HEK293 (cell line): ENCODE measurements around the gene FTH1.
A peak's percentile ranks its signal among the peaks of the same experiment; 100 is the strongest.

ENCODE experiments used
- CTCF ChIA-PET: fragments of 350-600 bp; formaldehyde crosslinking; extraction: SDS; loops from one replicate; lab custom pipeline; 2021; ENCODE audit warnings: antibody characterized with exemption; lab: Yijun Ruan, JAX
- POLR2A ChIA-PET: fragments of 300-600 bp; formaldehyde crosslinking; extraction: SDS; loops from one replicate; lab custom pipeline; 2020; ENCODE audit warnings: antibody characterized with exemption, inconsistent platforms; lab: Yijun Ruan, JAX
- H3K27ac ChIP-seq: fragments of 200-500 bp; sonication (Bioruptor generic); 2 replicates; pipeline ENCODE4 v1.5.1; 2014; ENCODE audit warnings: low read depth, low read length, control low read depth, inconsistent platforms; ENCODE audit errors: extremely low read depth
- H3K36me3 ChIP-seq, 2 experiments: fragments of 200-500 bp in 1 of 2; sonication (Bioruptor generic) in 1 of 2; 1 replicate in 1 of 2; 2 replicates in 1 of 2; pipeline ENCODE4 v1.5.1; 2014 to 2017; ENCODE audit warnings: inconsistent platforms in 2 of 2, low read length in 2 of 2; ENCODE audit not compliant: control insufficient read depth in 2 of 2, insufficient read depth in 1 of 2
- H3K4me1 ChIP-seq: fragments of 200-500 bp; sonication (Bioruptor generic); 2 replicates; pipeline ENCODE4 v1.5.1; 2014; ENCODE audit warnings: mild to moderate bottlenecking, low read length, inconsistent platforms; ENCODE audit not compliant: control insufficient read depth, insufficient read depth
- H3K4me3 ChIP-seq: 2 replicates; pipeline ENCODE4 v1.5.1; 2011; ENCODE audit warnings: low read depth, mild to moderate bottlenecking, control low read depth, low read length, moderate library complexity
- H3K9me3 ChIP-seq: fragments of 200-500 bp; sonication (Bioruptor generic); 2 replicates; pipeline ENCODE4 v1.5.1; 2014; ENCODE audit warnings: low read depth, low read length, inconsistent platforms; ENCODE audit not compliant: control insufficient read depth, insufficient read depth
- EGR2 ChIP-seq: fragments of 450-650 bp; formaldehyde crosslinking; IDR thresholded peaks from 2 replicates; pipeline ENCODE4 v1.5.1; 2016; ENCODE audit warnings: low read depth, missing biosample characterization, missing genetic modification characterization
- HOXD13 ChIP-seq: sonication (generic); formaldehyde crosslinking; IDR thresholded peaks from 2 replicates; pipeline ENCODE4 v1.8.0; 2022; ENCODE audit warnings: missing genetic modification reagents, borderline replicate concordance
- PRDM1 ChIP-seq: fragments of 450-650 bp; formaldehyde crosslinking; IDR thresholded peaks from 2 replicates; pipeline ENCODE4; 2016; ENCODE audit warnings: missing biosample characterization, missing genetic modification characterization
- RBAK ChIP-seq: fragments of 450-650 bp; formaldehyde crosslinking; IDR thresholded peaks from 2 replicates; pipeline ENCODE4 v1.5.1; 2016; ENCODE audit warnings: missing biosample characterization, missing genetic modification characterization
- SALL2 ChIP-seq: fragments of 450-650 bp; formaldehyde crosslinking; IDR thresholded peaks from 2 replicates; pipeline ENCODE4 v1.5.0; 2017; ENCODE audit warnings: missing biosample characterization, mild to moderate bottlenecking, missing genetic modification characterization, borderline replicate concordance
- WT1 ChIP-seq: fragments of 450-650 bp; formaldehyde crosslinking; IDR thresholded peaks from 2 replicates; pipeline ENCODE4 v1.5.1; 2016; ENCODE audit warnings: missing biosample characterization, missing genetic modification characterization
- ZEB2 ChIP-seq: fragments of 450-650 bp; formaldehyde crosslinking; IDR thresholded peaks from 2 replicates; pipeline ENCODE4 v1.5.1; 2016; ENCODE audit warnings: missing biosample characterization, missing genetic modification characterization
- ZFP41 ChIP-seq: fragments of 450-650 bp; formaldehyde crosslinking; IDR thresholded peaks from 2 replicates; pipeline ENCODE4 v1.5.1; 2016; ENCODE audit warnings: missing biosample characterization, missing genetic modification characterization, borderline replicate concordance
- ZNF112 ChIP-seq: fragments of 450-650 bp; formaldehyde crosslinking; IDR thresholded peaks from 2 replicates; pipeline ENCODE4 v1.5.0; 2017; ENCODE audit warnings: missing biosample characterization, missing genetic modification characterization
- ZNF121 ChIP-seq: fragments of 450-650 bp; formaldehyde crosslinking; IDR thresholded peaks from 2 replicates; pipeline ENCODE4 v1.5.1; 2016; ENCODE audit warnings: missing biosample characterization, missing genetic modification characterization
- ZNF157 ChIP-seq: fragments of 450-650 bp; formaldehyde crosslinking; IDR thresholded peaks from 2 replicates; pipeline ENCODE4 v1.5.1; 2016; ENCODE audit warnings: missing biosample characterization, missing genetic modification characterization
- ZNF16 ChIP-seq: fragments of 450-650 bp; formaldehyde crosslinking; IDR thresholded peaks from 2 replicates; pipeline ENCODE4 v1.5.1; 2016; ENCODE audit warnings: low read depth, missing biosample characterization, missing genetic modification characterization
- ZNF202 ChIP-seq: fragments of 450-650 bp; formaldehyde crosslinking; IDR thresholded peaks from 2 replicates; pipeline ENCODE4 v1.5.1; 2016; ENCODE audit warnings: missing biosample characterization, missing genetic modification characterization, borderline replicate concordance
- ZNF223 ChIP-seq: fragments of 450-650 bp; formaldehyde crosslinking; IDR thresholded peaks from 2 replicates; pipeline ENCODE4 v1.5.1; 2016; ENCODE audit warnings: missing biosample characterization, missing genetic modification characterization
- ZNF239 ChIP-seq: fragments of 450-650 bp; formaldehyde crosslinking; IDR thresholded peaks from 2 replicates; pipeline ENCODE4 v1.5.1; 2016; ENCODE audit warnings: missing biosample characterization, missing genetic modification characterization
- ZNF248 ChIP-seq: fragments of 450-650 bp; formaldehyde crosslinking; IDR thresholded peaks from 2 replicates; pipeline ENCODE4 v1.5.1; 2017; ENCODE audit warnings: missing biosample characterization, missing genetic modification characterization
- ZNF274 ChIP-seq, 2 experiments: fragments of 200-500 bp in 1 of 2; fragments of 450-650 bp in 1 of 2; sonication (Bioruptor generic) in 1 of 2; formaldehyde crosslinking in 1 of 2; IDR thresholded peaks; 2 replicates each; pipeline versions ENCODE4 v1.5.1 to v1.6.1; 2014 to 2016; ENCODE audit warnings: borderline replicate concordance in 1 of 2, inconsistent platforms in 1 of 2, low read length in 1 of 2, missing biosample characterization in 1 of 2, missing genetic modification characterization in 1 of 2
- ZNF302 ChIP-seq: fragments of 450-650 bp; formaldehyde crosslinking; IDR thresholded peaks from 2 replicates; pipeline ENCODE4 v1.5.1; 2016; ENCODE audit warnings: missing biosample characterization, missing genetic modification characterization, low read depth
- ZNF335 ChIP-seq: fragments of 450-650 bp; formaldehyde crosslinking; conservative IDR thresholded peaks from 2 replicates; pipeline ENCODE4 v1.5.1; 2016; ENCODE audit warnings: missing biosample characterization, missing genetic modification characterization
- ZNF391 ChIP-seq: fragments of 450-650 bp; formaldehyde crosslinking; IDR thresholded peaks from 2 replicates; pipeline ENCODE4 v1.5.1; 2016; ENCODE audit warnings: low read depth, missing biosample characterization, missing genetic modification characterization, borderline replicate concordance
- ZNF404 ChIP-seq: fragments of 450-650 bp; formaldehyde crosslinking; IDR thresholded peaks from 2 replicates; pipeline ENCODE4 v1.5.1; 2017; ENCODE audit warnings: missing biosample characterization, missing genetic modification characterization
- ZNF514 ChIP-seq: fragments of 450-650 bp; formaldehyde crosslinking; IDR thresholded peaks from 2 replicates; pipeline ENCODE4 v1.5.1; 2016; ENCODE audit warnings: missing biosample characterization, missing genetic modification characterization
- ZNF585B ChIP-seq: fragments of 450-650 bp; formaldehyde crosslinking; IDR thresholded peaks from 2 replicates; pipeline ENCODE4 v1.5.1; 2016; ENCODE audit warnings: missing biosample characterization, missing genetic modification characterization
- ZSCAN16 ChIP-seq: fragments of 450-650 bp; formaldehyde crosslinking; IDR thresholded peaks from 2 replicates; pipeline ENCODE4 v1.5.1; 2016; ENCODE audit warnings: missing biosample characterization, missing genetic modification characterization
- TF ChIP-seq, protein P1 (sequence below): fragments of 450-650 bp; formaldehyde crosslinking; IDR thresholded peaks from 2 replicates; pipeline ENCODE4 v1.5.1; 2017; ENCODE audit warnings: missing biosample characterization, missing genetic modification characterization
- TF ChIP-seq, protein P2 (sequence below): fragments of 450-650 bp; formaldehyde crosslinking; IDR thresholded peaks from 2 replicates; pipeline ENCODE4 v1.5.1; 2017; ENCODE audit warnings: missing biosample characterization, missing genetic modification characterization
- TF ChIP-seq, protein P3 (sequence below): fragments of 450-650 bp; formaldehyde crosslinking; IDR thresholded peaks from 2 replicates; pipeline ENCODE4 v1.5.1; 2016; ENCODE audit warnings: missing biosample characterization, missing genetic modification characterization
- TF ChIP-seq, protein P4 (sequence below): fragments of 450-650 bp; formaldehyde crosslinking; IDR thresholded peaks from 2 replicates; pipeline ENCODE4 v1.5.1; 2016; ENCODE audit warnings: missing biosample characterization, missing genetic modification characterization
- TF ChIP-seq, protein P5 (sequence below): fragments of 450-650 bp; formaldehyde crosslinking; IDR thresholded peaks from 2 replicates; pipeline ENCODE4 v1.5.1; 2017; ENCODE audit warnings: missing biosample characterization, missing genetic modification characterization

The FTH1 gene

DNA sequence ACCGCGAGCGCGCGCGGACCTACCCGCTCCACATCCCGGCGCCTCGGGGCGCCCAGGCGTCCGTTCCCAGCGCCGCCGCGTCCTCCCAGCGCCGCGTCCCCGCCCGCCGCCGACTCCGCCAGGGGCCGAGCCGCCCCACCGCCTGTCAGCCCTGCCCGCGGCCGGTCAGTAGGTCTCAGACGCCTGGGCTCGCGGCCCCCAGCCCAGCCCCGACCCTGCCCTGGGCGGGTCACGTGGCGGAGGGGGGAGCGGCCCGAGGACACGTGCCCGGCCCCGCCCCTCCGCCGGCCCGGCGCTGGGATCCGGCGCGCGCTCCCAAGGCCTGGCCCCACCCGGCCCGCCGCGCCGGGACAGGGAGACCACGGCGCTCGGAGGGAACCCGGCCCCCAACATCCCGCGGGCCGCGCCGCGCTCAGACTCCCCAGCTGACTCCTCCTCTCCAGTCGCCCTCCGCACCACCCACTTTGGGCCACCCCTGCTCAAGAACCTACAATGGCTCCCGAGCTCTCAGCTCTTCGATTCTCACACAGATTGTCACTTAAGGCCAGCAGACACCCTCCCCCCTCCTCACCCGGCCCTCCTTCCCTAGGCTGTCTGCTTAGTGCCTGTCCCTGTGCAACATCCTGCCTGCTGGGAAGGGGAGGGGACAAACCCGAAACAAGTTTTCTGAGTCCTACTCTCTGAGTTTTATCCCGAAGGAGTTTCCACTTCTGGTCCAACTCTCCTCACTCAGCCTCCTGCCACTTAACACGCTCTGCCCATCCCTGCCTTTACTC, 49.9 kb downstream of the FTH1 start, which contains the start of gene RAB3IL1:
Gene RAB3IL1, minus strand, starts transcription at position 233 of the 776 bp plus-strand sequence. Its CDS starts 199 bp downstream, at position 34.
- no peaks in the 10 kb centered on the region for H3K4me1 ChIP-seq
- no peaks in the 10 kb centered on the region for H3K9me3 ChIP-seq
- H3K36me3 ChIP-seq = no peaks in the 10 kb centered on the region
- POLR2A ChIA-PET = interaction anchor here (0.6 kb wide), 1 partner anchor 555 kb away, joined by 4 read pairs; no protein-coding TSS in a partner anchor
- no peak within 1 kb of the TSS for H3K27ac ChIP-seq
- H3K4me3 ChIP-seq = peak within 1 kb of the TSS; percentile 35
- CTCF ChIA-PET = interaction anchor here (0.9 to 1.7 kb wide), 4 partner anchors 16 to 136 kb away, joined by 3 to 8 read pairs (median 4); partner anchors contain the start of gene BEST1
- TF ChIP-seq ZNF202 (tag by site-specific recombination) = no peak
- no peak for TF ChIP-seq ZNF248 (tag by site-specific recombination)
- no peak for TF ChIP-seq ZNF585B
- TF ChIP-seq, protein P1, sequence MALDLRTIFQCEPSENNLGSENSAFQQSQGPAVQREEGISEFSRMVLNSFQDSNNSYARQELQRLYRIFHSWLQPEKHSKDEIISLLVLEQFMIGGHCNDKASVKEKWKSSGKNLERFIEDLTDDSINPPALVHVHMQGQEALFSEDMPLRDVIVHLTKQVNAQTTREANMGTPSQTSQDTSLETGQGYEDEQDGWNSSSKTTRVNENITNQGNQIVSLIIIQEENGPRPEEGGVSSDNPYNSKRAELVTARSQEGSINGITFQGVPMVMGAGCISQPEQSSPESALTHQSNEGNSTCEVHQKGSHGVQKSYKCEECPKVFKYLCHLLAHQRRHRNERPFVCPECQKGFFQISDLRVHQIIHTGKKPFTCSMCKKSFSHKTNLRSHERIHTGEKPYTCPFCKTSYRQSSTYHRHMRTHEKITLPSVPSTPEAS (tag by site-specific recombination) = no peak
- 0 out of 2 replicates have a peak, but pooled peaks have one; percentile 14 for TF ChIP-seq EGR2 (tag by site-specific recombination)
- peak; percentile 99 for TF ChIP-seq ZNF16
- no peak for TF ChIP-seq ZNF302
- TF ChIP-seq ZSCAN16 = no peak
- no peak for TF ChIP-seq SALL2 (tag by site-specific recombination)
- TF ChIP-seq, protein P2, sequence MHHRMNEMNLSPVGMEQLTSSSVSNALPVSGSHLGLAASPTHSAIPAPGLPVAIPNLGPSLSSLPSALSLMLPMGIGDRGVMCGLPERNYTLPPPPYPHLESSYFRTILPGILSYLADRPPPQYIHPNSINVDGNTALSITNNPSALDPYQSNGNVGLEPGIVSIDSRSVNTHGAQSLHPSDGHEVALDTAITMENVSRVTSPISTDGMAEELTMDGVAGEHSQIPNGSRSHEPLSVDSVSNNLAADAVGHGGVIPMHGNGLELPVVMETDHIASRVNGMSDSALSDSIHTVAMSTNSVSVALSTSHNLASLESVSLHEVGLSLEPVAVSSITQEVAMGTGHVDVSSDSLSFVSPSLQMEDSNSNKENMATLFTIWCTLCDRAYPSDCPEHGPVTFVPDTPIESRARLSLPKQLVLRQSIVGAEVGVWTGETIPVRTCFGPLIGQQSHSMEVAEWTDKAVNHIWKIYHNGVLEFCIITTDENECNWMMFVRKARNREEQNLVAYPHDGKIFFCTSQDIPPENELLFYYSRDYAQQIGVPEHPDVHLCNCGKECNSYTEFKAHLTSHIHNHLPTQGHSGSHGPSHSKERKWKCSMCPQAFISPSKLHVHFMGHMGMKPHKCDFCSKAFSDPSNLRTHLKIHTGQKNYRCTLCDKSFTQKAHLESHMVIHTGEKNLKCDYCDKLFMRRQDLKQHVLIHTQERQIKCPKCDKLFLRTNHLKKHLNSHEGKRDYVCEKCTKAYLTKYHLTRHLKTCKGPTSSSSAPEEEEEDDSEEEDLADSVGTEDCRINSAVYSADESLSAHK (tag by site-specific recombination) = no peak
- TF ChIP-seq, protein P3, sequence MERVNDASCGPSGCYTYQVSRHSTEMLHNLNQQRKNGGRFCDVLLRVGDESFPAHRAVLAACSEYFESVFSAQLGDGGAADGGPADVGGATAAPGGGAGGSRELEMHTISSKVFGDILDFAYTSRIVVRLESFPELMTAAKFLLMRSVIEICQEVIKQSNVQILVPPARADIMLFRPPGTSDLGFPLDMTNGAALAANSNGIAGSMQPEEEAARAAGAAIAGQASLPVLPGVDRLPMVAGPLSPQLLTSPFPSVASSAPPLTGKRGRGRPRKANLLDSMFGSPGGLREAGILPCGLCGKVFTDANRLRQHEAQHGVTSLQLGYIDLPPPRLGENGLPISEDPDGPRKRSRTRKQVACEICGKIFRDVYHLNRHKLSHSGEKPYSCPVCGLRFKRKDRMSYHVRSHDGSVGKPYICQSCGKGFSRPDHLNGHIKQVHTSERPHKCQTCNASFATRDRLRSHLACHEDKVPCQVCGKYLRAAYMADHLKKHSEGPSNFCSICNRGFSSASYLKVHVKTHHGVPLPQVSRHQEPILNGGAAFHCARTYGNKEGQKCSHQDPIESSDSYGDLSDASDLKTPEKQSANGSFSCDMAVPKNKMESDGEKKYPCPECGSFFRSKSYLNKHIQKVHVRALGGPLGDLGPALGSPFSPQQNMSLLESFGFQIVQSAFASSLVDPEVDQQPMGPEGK (tag by site-specific recombination) = peak; percentile 70
- TF ChIP-seq ZEB2 (tag by site-specific recombination) = no peak
- no peak for TF ChIP-seq PRDM1
- peak; percentile 18; the same call in 1 of the 2 replicates for TF ChIP-seq WT1 (tag by site-specific recombination)
- TF ChIP-seq ZNF112 (tag by site-specific recombination) = no peak
- TF ChIP-seq, protein P4, sequence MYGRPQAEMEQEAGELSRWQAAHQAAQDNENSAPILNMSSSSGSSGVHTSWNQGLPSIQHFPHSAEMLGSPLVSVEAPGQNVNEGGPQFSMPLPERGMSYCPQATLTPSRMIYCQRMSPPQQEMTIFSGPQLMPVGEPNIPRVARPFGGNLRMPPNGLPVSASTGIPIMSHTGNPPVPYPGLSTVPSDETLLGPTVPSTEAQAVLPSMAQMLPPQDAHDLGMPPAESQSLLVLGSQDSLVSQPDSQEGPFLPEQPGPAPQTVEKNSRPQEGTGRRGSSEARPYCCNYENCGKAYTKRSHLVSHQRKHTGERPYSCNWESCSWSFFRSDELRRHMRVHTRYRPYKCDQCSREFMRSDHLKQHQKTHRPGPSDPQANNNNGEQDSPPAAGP (tag by site-specific recombination) = peak; percentile 72; the same call in 1 of the 2 replicates
- TF ChIP-seq ZNF274 (IDR thresholded peaks at IDR 0.05; ENCODE audit: low read length) = no peak
- TF ChIP-seq ZNF274 (tag by site-specific recombination; IDR thresholded peaks at IDR 0.05; ENCODE audit: borderline replicate concordance) = no peak
- TF ChIP-seq ZNF391 (tag by site-specific recombination) = peak; percentile 45; the same call in 1 of the 2 replicates
- TF ChIP-seq ZNF121 (tag by site-specific recombination) = no peak
- TF ChIP-seq ZNF335 (tag by site-specific recombination) = peak; percentile 97
- TF ChIP-seq ZNF157 = no peak
- TF ChIP-seq ZNF404 = no peak
- TF ChIP-seq, protein P5, sequence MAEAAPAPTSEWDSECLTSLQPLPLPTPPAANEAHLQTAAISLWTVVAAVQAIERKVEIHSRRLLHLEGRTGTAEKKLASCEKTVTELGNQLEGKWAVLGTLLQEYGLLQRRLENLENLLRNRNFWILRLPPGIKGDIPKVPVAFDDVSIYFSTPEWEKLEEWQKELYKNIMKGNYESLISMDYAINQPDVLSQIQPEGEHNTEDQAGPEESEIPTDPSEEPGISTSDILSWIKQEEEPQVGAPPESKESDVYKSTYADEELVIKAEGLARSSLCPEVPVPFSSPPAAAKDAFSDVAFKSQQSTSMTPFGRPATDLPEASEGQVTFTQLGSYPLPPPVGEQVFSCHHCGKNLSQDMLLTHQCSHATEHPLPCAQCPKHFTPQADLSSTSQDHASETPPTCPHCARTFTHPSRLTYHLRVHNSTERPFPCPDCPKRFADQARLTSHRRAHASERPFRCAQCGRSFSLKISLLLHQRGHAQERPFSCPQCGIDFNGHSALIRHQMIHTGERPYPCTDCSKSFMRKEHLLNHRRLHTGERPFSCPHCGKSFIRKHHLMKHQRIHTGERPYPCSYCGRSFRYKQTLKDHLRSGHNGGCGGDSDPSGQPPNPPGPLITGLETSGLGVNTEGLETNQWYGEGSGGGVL (tag by site-specific recombination) = no peak; the same call in 1 of the 2 replicates
- no peak for TF ChIP-seq ZNF239
- no peak for TF ChIP-seq HOXD13 (CRISPR knock-in tag)
- TF ChIP-seq RBAK (tag by site-specific recombination) = no peak
- no peak for TF ChIP-seq ZFP41
- no peak for TF ChIP-seq ZNF223 (tag by site-specific recombination)
- TF ChIP-seq ZNF514 (tag by site-specific recombination) = no peak
